ENCODE results near the gene SIRT2. TPM values are rescaled to one million over a fixed set of nuclear protein-coding genes. Genes with fewer than 3 reads are reported as not detected.

SIRT2 gene
- polyA plus RNA-seq, 1 donor from 2014 or later, result 102 TPM

- Histone ChIP-seq H3K36me3 (ENCODE audit: insufficient read depth, low read length) (no peaks in the 10 kb centered on the region), H3F3A (ENCODE audit: insufficient read depth, low read length, poor library complexity, severe bottlenecking) (no peaks in the 10 kb centered on the region), H4K20me1 (ENCODE audit: insufficient read depth) (no peaks in the 10 kb centered on the region), H3K4me2 (ENCODE audit: low read length) (no peak overlapping the region), H3K9me2 (ENCODE audit: insufficient read depth, low read length) (no peaks in the 10 kb centered on the region), H3K4me3 (ENCODE audit: low read length) (no peak overlapping the region), H2AFZ (ENCODE audit: low read depth, low read length) (no peak overlapping the region), H3K27me3 (ENCODE audit: insufficient read depth, low read depth, low read length) (no peaks in the 10 kb centered on the region), H3K79me2 (replicated peaks; ENCODE audit: insufficient read depth, low read length) (peaks cover 12% of the 10 kb centered on the region), H3K9ac (ENCODE audit: low read length) (no peak overlapping the region), H3K27ac (ENCODE audit: low read length) (no peak overlapping the region), H3K9me3 (ENCODE audit: low read length) (no peaks in the 10 kb centered on the region)
- TF ChIP-seq RAD21 (conservative IDR thresholded peaks at IDR 0.05) (no peak), TAF1 (IDR thresholded peaks at IDR 0.05; ENCODE audit: low read depth) (no peak), REST (IDR thresholded peaks at IDR 0.05; ENCODE audit: borderline replicate concordance) (no peak), EZH2 (IDR thresholded peaks at IDR 0.05; ENCODE audit: borderline replicate concordance, insufficient read depth, low read length, poor library complexity, severe bottlenecking) (no peak), CTCF (IDR thresholded peaks at IDR 0.05; ENCODE audit: poor library complexity, severe bottlenecking) (no peak), EP300 (conservative IDR thresholded peaks at IDR 0.05; ENCODE audit: poor library complexity, severe bottlenecking) (no peak), MXI1 (conservative IDR thresholded peaks at IDR 0.05; ENCODE audit: poor library complexity, severe bottlenecking) (no peak)
Observed at GRCh38 chr19:38928391-38929001, 29.1 kb upstream of the SIRT2 start.

GRCh38 chr19:38924388-38924787 lies 25.0 kb upstream of the SIRT2 start:
- Histone ChIP-seq H4K20me1 (ENCODE audit: insufficient read depth) (no peaks in the 10 kb centered on the region), H3K4me3 (ENCODE audit: low read length) (no peak overlapping the region), H2AFZ (ENCODE audit: low read depth, low read length) (no peak overlapping the region), H3F3A (ENCODE audit: insufficient read depth, low read length, poor library complexity, severe bottlenecking) (no peaks in the 10 kb centered on the region), H3K27me3 (ENCODE audit: insufficient read depth, low read depth, low read length) (no peaks in the 10 kb centered on the region), H3K9ac (ENCODE audit: low read length) (no peak overlapping the region), H3K27ac (ENCODE audit: low read length) (no peak overlapping the region), H3K79me2 (replicated peaks; ENCODE audit: insufficient read depth, low read length) (peaks cover 2% of the 10 kb centered on the region), H3K9me2 (ENCODE audit: insufficient read depth, low read length) (no peaks in the 10 kb centered on the region), H3K9me3 (ENCODE audit: low read length) (no peaks in the 10 kb centered on the region), H3K36me3 (ENCODE audit: insufficient read depth, low read length) (no peaks in the 10 kb centered on the region), H3K4me2 (ENCODE audit: low read length) (no peak overlapping the region)
- no peak for TF ChIP-seq RAD21 (conservative IDR thresholded peaks at IDR 0.05)
- TF ChIP-seq REST (IDR thresholded peaks at IDR 0.05; ENCODE audit: borderline replicate concordance), result no peak
- TF ChIP-seq EZH2 (IDR thresholded peaks at IDR 0.05; ENCODE audit: borderline replicate concordance, insufficient read depth, low read length, poor library complexity, severe bottlenecking), result no peak
- TF ChIP-seq SMC3 (conservative IDR thresholded peaks at IDR 0.05; ENCODE audit: poor library complexity), result no peak
- TF ChIP-seq POLR2AphosphoS5 (IDR thresholded peaks at IDR 0.05), result no peak
- no peak for TF ChIP-seq EP300 (conservative IDR thresholded peaks at IDR 0.05; ENCODE audit: poor library complexity, severe bottlenecking)
- TF ChIP-seq MXI1 (conservative IDR thresholded peaks at IDR 0.05; ENCODE audit: poor library complexity, severe bottlenecking), result no peak
